HG02571 (cell line): ENCODE data around the gene IMMP2L.
A peak's percentile ranks its signal among the peaks of the same experiment; 100 is the strongest.

Experiments
- ATAC-seq: cut with Tn5 transposase; IDR thresholded peaks from one replicate; pipeline ENCODE4 v1.9.1; 2021; ENCODE audit warnings: mild to moderate bottlenecking, moderate library complexity; ENCODE audit not compliant: unreplicated experiment

Gene IMMP2L

DNA sequence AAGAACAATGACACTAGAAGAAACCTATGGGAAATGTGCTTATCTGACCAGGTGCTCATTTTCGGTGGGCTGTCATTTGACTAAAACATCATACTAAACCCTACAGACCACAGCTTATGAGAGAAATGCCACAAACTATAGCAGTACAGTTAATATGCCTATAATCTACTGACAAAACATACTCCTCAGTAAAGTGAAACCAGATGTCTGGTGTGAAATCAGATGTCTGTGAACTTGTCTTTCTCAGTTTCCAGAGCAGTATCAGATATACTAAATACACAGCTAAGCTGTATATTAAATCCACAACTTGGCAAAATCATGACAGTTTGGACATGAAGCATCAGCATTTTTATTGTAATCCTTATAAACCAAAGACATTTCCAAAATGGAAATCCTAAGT is 3.3 kb downstream of the IMMP2L start:
- peak; percentile 43 for ATAC-seq

DNA sequence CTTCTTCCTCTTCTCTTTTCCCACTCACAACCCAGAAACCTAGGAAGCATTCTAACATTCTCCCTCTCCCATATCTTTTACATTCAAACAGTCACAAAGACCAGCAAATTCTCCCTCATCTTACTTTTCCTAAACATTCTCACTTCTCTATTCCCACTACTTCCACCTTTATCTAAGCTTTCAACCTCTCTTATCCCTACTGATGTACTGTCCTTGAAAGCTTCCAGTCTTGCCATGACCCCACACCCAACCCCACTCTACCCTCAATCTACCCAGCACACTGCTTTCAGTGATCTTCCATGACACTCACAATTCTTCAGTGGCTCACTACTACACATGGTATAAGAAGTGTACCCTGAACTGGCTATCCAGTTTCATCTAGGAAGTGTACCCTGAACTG is 5.3 kb downstream of the IMMP2L start:
- no peak for ATAC-seq

DNA sequence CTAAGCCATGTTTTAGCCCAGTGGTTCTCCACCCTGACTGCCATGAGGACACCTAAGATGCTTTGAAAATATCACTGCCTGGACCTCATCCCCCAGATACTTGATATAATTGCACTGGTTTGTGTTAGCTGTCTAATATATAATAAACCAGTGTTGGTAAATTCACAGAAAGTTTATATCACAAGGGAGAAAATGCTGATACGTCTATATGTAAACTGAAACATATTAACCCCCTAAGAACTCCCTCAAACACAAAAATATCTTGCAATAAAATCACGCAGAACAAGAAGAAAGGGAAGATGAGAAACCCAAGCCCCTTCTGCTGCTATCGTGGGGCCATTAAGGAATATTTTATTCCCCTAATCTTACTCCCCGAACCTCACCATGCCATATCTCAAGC is 8.2 kb downstream of the IMMP2L start:
- no peak for ATAC-seq

DNA sequence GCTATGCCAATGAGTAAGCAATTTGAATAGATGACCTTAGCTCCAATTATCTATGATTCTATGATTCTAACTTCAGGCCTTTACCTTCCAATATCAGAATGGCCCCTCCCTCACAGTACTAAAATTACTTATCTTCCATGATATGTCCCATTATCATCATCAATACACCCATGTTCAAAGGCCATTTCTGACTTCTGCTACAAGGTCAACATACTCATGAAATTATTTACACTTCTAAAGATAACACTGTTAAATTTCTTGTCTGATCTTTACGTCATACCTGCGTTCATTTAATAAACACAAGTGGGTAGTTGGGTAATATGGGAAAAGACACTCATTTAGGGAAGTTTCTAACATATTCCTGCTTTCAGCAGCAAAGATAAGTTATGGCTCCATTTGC is 21.2 kb downstream of the IMMP2L start:
- no peak for ATAC-seq

DNA sequence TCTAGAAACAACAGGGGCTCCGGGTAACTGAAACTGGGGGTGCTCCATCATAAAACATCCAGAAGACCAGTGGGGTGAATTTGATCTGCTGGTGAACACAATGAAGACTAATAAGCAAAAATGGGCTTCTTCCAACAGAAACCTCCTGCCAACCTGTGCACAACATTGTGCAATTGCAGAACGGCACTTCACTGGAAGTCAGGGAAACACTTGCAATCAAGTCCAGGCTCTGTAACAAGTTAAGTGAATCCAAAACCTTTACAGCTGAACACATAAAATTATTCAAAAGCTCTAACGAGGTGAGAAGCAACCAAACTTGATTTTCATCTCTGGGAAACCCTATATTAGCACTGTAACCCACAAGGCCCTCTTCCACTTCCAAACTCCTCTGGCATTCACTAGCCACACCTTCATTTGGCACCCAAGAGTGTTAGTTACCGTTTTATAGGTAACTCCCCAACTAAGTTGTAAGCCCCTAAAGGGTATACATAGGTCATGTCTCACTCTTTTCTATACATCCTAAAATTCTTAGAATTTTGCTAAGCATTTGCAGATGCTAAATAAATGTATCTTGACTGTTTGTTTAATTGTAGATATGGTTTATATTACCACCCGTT is 22.0 kb downstream of the IMMP2L start:
- no peak for ATAC-seq

DNA sequence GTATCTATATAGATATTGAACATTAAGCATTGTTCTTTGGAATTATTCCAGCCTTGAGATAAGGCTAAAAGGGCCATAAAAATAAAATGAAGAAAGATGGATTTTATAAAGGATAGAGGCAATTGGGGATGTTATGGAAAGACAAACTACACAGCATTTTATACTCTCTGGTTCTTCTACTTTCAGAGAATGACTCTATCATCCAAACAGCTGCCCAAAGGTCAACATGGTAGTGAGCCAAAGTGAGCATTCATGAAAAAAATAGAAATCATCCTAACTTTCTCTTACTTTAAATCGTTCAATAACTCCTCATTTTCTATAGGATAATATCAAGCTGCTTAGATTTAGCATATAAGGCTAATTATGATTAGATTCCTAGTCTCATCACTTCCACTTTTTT is 25.2 kb downstream of the IMMP2L start:
- no peak for ATAC-seq

DNA sequence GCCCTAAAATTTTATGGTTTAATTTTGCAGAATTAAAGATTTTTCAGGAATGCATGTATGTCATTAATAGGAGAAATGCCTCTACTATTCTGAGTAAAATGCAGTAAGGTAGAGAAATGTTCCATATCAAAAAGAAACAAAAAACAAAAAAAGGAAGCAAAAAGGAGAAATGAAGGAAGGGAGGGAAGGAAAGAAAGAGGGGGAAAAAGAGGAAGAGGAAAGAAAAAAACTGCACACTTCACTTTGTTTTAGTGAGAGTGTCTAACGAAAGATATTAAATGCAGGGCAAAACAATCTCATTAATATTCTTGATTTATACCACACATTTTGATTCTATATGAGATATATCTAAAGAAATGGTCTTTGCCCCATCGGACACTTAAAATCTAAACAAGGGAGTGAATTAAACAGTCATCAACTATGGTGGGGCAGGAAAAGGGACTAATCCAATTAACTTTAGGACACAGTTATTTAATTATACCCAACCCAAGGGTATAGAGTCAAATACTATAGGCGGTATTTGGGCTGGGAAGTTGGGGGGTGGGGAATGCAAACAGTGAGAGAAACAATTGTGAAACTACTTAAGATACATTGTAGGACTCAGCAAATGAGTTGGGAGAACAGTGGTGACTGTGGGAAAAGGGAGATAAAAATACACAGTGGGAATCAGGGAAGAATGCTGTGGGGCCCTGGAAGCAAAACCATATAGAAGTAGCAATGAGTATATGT is 27.0 kb downstream of the IMMP2L start:
- no peak for ATAC-seq

DNA sequence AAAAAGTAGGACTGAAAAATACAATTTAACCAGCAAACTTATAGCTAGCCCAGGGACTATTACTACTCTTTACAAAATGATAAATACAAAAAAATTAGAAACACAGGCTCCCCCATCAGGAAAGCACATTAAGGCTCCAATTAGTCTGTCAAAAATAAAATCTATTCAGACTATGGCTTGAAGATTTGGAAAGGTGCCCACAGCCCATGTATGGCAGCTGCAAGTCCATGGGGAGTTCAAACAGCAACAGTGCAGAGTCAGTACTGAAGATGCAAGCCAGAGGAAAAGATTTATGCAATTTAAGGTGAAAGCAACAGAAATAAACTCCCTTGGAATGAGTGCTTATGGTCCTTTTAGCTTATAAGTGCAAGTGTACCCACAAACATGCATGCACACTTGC is 29.7 kb downstream of the IMMP2L start:
- ATAC-seq = no peak

DNA sequence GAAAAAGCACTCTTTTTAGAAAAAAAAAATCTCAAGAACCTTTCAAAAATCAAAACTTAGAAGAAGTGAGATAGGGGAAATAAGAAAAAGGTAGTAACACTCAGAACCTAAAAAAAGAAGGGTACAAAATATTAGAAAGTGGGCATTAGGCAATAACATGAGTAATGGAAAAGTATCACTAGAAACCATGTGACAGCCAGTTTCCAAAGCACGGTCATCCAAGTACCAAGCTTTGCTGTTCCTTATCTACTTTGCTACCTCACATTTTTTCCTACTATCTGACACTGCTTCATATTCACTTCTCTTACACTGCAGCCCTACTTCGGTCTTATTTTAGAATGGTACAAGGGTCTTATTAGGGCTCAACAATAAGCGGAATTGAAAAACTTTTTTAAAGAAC is 30.3 kb downstream of the IMMP2L start:
- no peak for ATAC-seq

DNA sequence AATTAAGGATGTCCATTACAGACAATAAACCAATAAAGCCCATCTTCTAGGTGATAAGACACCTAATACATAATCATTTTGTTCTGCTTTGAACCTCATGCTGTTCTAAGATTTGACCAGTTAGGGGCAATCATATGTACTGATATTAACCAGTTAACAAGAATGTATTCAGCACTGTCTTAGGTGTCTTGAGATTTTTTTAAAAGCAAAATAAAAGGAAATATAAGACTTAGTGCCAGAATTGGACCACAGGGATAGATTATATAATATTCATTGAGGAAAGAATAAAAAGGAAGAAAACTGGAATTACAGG is 32.0 kb downstream of the IMMP2L start:
- ATAC-seq = no peak

DNA sequence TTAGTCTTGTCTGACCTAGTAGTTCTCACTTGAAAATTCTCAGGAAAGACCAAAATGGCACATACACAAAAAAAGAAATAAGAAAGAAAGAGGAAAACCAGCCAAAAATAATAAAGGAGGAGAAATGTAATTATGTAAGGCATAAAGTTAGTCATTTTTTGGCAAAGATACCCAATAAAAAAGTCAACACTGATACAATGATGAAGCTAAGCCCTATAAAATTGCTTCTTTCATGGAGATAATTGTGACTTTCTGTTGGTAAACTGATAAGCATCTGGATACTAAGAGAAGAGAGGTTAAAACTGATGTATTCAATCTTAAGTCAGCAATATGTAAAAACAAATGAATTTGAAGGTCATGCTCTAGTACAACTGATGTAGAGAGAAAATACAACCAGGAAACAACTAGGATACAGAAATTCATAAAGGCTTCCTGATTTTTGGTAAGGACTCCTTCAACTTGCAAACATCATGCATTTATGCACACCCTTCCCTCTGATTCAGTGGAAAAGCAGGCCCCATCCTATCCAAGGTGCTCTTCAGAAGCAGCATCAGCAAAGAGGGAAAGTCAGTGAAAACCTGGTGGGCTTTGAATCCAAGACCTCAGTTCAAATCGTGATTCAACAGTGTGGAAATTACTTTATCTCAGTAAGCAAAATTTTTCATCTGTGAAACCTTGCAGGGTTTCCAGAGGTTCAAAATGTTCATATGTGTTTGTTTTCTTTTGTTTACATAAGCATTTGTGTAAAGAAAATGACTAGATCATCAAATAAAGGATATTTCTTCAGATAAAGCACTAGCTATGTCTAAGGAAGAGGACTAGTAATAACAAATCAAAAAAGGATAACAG is 32.6 kb downstream of the IMMP2L start:
- ATAC-seq = no peak

DNA sequence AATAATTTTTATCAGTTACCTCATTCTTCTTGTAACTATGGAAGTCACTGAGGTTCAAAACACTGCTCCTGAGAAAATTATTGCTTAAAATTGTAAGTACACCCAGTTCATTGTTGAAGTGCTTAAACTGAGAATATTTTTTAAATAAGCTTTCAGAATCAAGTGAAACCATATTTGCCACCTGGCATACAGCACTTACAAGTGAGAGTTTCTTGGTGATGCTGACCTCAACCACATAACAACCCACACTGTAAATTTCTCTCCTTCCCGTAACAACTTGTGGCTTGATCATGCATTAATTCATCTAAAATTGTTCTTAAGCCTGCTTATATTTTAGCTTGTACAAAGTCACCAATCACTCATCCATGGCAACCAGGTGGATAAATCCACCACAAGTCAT is 34.0 kb downstream of the IMMP2L start:
- peak; percentile 65 for ATAC-seq

DNA sequence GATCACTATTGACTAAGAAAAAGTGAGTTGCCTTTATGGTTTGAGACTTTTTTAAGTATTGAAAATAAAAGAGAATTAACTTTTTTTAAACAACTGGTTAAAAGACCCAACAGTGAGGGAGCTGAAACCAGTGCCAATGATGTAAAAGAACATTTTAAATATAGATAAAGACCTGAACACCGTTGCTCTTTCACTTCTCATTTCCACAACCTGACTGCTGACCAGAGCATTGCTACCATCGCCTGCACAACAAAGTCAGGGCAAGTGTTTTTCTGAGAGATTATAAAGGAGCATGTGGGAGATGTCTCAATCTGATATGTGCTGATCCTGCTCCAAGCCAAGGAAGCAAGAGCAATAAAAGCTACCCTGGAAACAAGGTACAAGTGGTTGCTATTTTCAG is 34.7 kb downstream of the IMMP2L start:
- peak; percentile 90 for ATAC-seq

DNA sequence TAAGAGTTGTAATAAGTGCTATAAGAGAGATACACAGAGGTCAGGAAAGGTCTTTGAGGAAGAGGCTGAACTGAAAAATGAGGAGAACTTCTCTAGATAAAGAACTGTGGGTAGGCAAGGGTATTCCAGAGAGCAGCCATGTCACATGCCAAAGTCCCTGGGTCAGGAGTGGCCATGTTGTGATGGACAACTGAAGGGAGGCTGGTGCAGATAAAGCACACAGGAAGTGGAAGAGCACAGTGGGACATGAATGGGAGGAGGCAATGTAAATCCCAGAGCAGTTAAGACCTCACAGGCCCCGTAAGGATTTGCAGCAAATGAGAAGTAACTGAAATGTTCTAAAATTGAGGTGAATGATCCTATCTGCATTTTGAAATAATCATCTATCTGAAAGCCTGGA is 37.2 kb downstream of the IMMP2L start:
- no peak for ATAC-seq

DNA sequence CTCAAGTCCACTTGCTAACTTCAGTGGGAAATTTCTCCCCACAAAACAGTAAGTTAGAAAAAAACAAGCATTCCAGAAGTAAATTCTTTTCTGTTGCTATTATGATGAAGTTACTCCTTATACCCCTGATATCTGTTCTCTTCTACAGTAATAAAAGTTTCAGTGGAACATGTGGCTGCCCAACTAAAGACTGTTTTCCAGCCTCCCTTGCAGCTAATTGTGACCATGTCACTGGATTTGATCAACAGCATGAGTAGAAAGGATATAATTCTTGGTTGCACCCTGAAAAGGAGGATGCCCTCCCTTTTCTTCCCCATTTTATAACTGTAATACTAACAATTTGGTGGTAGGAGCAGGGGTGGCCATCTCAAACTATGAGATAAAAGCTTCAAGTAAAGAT is 40.6 kb downstream of the IMMP2L start:
- no peak for ATAC-seq

DNA sequence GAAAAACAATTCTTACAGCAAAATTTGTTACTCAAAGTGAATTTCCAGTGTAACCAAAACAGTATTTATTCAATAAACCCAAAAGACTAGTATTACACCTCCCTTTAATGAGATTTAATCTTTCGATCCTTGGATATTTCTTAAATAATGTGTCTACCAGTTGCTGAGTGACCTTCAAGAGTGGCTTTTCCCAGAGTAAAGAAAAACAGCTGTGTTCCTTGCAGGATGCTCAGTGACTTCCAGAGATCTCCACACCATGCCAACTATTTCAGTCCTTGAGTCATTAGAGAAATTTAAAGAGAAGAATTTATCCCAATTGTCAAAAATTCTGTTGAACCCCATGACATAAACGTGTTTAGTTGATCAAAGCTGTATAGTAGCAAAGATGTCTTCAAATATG is 44.0 kb downstream of the IMMP2L start:
- ATAC-seq = no peak

DNA sequence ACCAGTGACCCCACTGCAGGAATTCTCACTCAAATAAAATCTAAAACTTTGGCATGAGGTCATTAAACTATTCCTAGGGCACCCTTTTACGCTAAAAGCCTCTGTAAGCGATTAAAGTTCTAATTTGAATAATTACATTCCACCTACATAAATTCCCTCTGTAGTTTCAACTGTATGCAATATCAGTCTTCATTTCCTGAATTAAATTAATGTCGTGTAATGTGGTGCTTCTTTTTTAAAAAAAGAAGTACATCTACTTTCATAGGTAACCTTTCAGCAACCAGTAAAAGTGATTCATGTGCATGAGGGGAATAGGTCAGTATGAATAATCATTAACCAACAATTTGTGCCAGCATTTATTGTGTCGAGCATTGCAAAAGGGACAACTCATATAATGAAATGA is 44.7 kb downstream of the IMMP2L start:
- no peak for ATAC-seq

DNA sequence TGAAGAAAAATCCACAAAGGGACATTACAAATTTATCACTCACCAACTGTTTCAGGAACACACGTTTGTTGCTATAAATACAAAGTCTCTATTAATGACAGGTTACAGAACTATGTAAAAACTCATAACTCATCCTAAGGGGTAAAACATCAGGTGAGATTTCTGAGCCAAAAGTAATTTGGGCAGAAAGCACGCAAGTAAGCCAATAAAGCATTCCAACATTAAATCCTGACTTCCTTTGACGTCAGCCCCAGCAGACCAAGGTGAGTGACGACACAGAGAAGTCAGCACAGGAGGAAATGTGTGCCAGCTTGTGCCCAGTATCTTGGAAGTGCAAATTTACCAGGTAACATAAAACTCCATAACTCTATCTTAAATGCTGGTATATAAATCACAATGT is 45.7 kb downstream of the IMMP2L start:
- no peak for ATAC-seq

DNA sequence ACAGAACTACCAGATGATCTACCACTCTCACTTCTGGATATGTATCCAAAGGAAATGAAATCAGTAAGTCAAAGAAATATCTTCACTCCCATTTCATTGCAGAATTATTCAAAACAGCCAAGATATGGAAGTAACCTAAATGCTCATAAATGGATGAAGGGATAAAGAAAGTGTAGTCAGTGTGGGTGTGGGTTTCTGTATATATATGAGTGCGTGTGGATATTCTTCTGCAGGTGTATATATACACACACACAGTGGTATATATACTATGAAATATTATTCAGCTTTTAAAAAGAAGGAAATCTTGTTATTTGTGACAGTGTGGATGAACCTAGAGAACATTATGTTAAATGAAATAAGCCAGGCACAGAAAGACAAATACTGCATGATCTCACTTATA is 48.7 kb downstream of the IMMP2L start:
- ATAC-seq = no peak

DNA sequence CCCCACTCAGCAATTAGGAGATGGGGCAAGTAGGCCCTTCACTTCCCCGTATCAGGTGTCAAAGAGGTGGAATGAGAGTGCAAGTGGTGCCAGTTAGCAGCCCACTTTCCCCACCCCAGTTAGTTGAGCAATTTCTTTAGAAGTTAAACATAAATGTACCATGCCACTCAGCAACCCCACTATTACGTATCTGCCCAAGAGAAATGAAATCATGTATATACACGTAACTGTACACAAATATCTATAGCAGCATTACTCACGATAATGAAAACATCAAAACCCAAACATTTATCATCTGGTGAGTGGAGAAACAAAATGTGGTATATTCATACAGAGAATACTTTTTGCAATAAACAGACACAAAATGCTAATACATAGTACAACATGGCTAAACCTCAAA is 50.4 kb downstream of the IMMP2L start:
- no peak for ATAC-seq

DNA sequence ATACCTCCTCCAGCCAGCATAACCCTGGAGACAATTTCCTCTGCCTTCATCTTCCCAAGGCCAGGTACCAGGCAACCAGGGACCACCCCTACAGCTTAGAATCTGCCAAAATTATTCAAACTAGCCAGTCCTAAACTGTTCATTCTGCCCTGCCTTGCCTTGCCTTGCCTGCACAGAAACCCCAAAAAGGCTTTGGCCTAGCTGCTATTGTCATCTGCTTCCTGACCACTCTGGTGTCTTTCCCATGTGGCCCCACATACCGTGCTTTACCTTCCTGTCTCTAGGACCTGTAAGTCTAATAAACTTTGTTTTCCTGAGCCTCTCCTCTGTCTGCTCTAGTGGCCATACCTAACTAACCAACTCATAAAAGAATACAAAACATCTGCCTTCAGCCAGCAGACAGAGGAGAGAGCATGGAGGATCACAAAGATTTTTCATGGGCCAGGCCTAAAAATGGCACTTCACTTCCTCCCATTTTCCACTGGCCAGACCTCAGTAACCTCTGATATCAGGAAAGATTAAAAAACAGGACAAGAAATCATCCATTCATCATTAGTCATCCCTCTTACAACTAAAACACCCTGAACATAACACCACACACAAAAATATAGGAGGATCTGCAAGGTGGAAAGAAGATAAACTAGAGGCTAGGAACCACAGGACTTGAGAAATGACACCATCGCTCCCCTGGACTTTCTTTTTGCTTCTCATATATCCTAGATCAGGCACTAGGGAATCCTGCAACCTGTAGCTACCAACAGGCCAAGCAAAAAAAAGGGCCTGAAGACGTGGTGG is 51.5 kb downstream of the IMMP2L start:
- no peak for ATAC-seq
